Tibial artery (tissue), 4 donors: ENCODE data around the gene TMIE.

Source experiments
- DNase-seq, 2 donors: peaks; one replicate each; pipeline ENCODE4 v3.0.0-alpha.2; 2019
- H3K27ac ChIP-seq, 2 donors: fragments of 200-600 bp; sonication (generic) in 1 of 2; 1 replicate in 1 of 2; 2 replicates in 1 of 2; pipeline ENCODE4 v1.5.1; 2018 to 2019; ENCODE audit warnings: mild to moderate bottlenecking in 1 of 2
- H3K27me3 ChIP-seq, 2 donors: fragments of 200-600 bp; sonication (generic) in 1 of 2; one replicate each; pipeline versions ENCODE4 v1.5.1 to v1.6.0; 2016 to 2019
- H3K36me3 ChIP-seq, 3 donors: fragments of 200-600 bp; sonication (generic) in 2 of 3; one replicate each; pipeline ENCODE4 v1.5.1; 2016 to 2019; ENCODE audit warnings: mild to moderate bottlenecking in 2 of 3
- H3K4me1 ChIP-seq, 4 donors: fragments of 200-600 bp; sonication (generic) in 2 of 4; 1 replicate in 3 of 4; 2 replicates in 1 of 4; pipeline ENCODE4 v1.5.1; 2016 to 2019
- H3K4me3 ChIP-seq, 2 donors: fragments of 200-600 bp; sonication (generic) in 1 of 2; 1 replicate in 1 of 2; 2 replicates in 1 of 2; pipeline ENCODE4 v1.5.1; 2018 to 2019; ENCODE audit warnings: mild to moderate bottlenecking in 2 of 2
- H3K9me3 ChIP-seq, 3 donors: fragments of 200-600 bp; sonication (generic) in 1 of 3; one replicate each; pipeline ENCODE4 v1.5.1; 2016 to 2019
- intact Hi-C: fragments of 100-400 bp; cut with DNase I; formaldehyde crosslinking; loops from one replicate; pipeline ENCODE4 v1.15.0; 2023; ENCODE audit warnings: low total_unique reads
- TF ChIP-seq, protein P1 (sequence below), 2 experiments: fragments of 200-600 bp in 1 of 2; fragments of 450-650 bp in 1 of 2; IDR thresholded peaks; one replicate each; pipeline ENCODE4 v1.5.1; 2017 to 2019; ENCODE audit warnings: antibody characterized with exemption in 2 of 2, mild to moderate bottlenecking in 1 of 2, moderate library complexity in 1 of 2

Gene TMIE

DNA sequence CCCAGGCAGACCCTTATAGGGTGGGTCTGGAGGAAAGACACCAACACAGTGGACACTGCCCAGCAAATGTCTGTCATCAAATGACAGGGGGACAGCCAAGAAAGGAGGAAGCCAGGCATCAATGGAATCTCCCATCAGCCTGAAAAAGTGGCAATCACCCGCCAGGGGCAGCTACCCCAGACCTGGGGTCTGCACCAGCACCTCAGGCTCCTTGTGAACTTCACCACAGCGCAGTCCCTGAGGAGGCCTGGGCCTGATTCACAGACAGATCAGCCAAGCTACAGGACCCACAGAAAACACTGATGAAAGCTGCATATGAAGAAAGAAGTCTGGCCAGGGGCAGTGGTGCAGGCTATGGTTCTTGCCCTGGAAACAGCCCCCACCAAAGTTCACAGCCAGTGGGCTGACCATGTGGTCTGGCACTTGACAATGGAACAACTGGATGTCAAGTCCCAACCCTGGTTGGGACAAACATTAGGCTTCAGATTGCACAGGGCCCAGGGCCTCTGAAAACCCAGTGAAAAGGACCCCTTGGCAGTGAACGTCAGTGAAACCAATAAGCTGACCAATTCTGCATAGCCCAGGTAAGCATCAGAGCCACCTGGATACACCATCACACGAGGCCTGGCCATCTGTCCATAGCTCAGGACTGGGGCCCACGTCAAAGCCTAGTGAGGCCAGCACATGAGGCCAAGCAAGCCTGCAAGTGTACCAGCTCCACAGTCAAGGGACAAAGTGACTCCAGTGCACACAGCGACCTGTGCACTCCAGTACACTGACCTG lies 36.8 kb upstream of the TMIE start:
- H3K27ac ChIP-seq = no peak overlapping the region
- DNase-seq = no peak
- TF ChIP-seq, protein P1, sequence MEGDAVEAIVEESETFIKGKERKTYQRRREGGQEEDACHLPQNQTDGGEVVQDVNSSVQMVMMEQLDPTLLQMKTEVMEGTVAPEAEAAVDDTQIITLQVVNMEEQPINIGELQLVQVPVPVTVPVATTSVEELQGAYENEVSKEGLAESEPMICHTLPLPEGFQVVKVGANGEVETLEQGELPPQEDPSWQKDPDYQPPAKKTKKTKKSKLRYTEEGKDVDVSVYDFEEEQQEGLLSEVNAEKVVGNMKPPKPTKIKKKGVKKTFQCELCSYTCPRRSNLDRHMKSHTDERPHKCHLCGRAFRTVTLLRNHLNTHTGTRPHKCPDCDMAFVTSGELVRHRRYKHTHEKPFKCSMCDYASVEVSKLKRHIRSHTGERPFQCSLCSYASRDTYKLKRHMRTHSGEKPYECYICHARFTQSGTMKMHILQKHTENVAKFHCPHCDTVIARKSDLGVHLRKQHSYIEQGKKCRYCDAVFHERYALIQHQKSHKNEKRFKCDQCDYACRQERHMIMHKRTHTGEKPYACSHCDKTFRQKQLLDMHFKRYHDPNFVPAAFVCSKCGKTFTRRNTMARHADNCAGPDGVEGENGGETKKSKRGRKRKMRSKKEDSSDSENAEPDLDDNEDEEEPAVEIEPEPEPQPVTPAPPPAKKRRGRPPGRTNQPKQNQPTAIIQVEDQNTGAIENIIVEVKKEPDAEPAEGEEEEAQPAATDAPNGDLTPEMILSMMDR (IDR thresholded peaks at IDR 0.05) = no peak

DNA sequence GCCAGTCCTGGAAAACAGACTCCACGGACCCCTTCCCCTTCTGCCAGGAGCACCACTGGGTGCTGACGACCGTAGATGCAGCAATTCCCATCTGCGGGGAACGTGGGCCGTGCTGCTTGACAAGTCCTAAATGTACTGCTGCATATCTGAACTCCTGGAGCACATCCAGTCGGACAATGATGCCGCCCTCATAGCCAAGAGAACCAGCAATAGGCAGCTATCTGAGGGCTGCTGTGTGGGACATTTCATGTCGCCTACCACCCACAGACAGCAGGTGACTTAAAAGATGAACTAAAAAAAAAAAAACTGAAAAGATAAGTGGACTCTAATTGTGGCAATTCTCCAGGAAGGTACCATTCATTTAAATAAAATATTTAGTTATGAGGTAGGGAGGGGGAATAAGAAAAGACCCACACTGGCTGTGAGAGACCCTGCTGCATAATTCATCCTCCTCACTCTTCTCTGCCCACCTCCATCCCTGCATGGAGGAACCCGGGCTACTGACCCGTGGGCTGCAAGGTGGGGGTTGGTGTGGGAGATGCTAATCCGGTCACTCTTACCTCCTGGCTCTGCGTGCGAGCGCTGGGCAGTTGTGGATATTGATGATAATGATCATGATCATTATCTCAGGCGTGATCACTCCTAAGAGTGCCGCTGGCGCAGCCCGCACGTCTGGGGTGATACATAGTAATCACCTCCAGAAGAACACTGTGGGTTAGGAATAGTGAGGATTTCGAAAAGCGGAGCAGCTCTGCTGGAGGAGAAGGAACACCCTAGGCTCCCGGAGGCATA lies 36.0 kb upstream of the TMIE start:
- Histone ChIP-seq H3K4me1 (peaks cover 0 to 22% (median 0%) of the 10 kb centered on the region in 4 donors), H3K9me3 (no peaks in the 10 kb centered on the region), H3K27ac (no peak overlapping the region), H3K36me3 (no peaks in the 10 kb centered on the region), H3K27me3 (peaks cover 0 to 12% of the 10 kb centered on the region in 2 donors), H3K4me3 (no peak overlapping the region)
- TF ChIP-seq, protein P1 (IDR thresholded peaks at IDR 0.05) = no peak
- no peak for DNase-seq
- intact Hi-C loops = no loop called here

More for the DNA sequence above, 36.8 kb upstream of the TMIE start:
- Histone ChIP-seq H3K9me3 (no peaks in the 10 kb centered on the region), H3K4me1 (peaks cover 0 to 24% (median 0%) of the 10 kb centered on the region in 4 donors), H3K4me3 (no peak overlapping the region), H3K36me3 (no peaks in the 10 kb centered on the region), H3K27me3 (peaks cover 0 to 12% of the 10 kb centered on the region in 2 donors)
- intact Hi-C loops = no loop called here

DNA sequence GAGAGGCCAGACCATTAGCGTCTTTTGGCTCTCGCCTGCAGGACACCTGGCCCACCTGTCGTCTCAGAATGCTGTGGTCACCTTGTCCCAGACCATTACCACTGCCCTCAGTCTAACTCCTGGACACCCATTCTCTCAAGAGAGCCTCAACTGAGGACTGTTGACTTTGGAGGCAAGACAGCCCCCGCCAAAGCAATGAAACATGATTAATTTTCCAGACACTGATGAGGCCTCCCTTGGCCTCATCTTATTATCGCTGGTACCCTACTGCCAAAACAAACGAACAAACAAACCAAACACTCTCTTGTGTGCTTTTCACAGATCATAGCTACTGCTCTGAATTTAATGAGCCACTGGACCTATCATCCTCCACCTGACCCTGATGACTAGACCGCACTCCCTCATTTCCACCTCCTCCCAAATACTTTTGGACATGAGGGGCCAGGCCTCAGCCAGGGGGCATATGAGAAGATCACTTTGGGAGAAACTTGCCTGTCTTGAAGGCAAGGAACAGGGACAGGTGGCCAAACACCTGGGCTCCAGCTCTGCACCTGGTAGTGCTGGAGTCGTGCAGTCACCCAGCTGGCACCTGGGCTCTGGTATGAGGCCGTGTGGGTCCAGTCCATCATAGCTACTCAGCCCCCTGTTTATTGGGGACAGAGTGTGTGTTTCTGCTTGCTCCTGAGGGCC lies 35.3 kb upstream of the TMIE start:
- no peak for DNase-seq
- no peak overlapping the region for H3K27ac ChIP-seq
- peaks cover 0 to 12% of the 10 kb centered on the region in 2 donors for H3K27me3 ChIP-seq
- peaks cover 0 to 2% (median 0%) of the 10 kb centered on the region in 3 donors for H3K36me3 ChIP-seq
- H3K4me3 ChIP-seq = no peak overlapping the region
- H3K4me1 ChIP-seq = peaks cover 0 to 15% (median 0%) of the 10 kb centered on the region in 4 donors
- TF ChIP-seq, protein P1 (IDR thresholded peaks at IDR 0.05) = no peak
- H3K9me3 ChIP-seq = no peaks in the 10 kb centered on the region
- intact Hi-C loops = no loop called here

DNA sequence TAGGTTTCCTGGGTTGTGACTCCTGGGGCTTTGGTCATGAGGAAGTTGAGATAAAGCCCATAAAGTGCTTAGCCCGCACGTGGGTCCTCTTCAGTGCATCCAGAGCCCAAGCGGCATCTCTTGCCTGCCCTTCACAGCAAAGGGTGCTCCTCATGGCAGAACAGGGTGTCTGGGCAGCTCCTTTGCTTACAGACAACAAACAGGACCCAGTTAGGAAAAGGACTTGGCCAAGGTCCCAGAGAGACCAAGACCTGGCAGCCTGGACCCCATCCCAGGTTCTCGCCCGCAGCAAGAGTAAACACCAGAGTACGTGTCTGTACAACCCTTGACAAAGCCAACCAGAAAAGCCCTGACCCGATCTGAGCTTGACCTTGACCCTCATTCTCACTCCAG lies 34.7 kb upstream of the TMIE start:
- Histone ChIP-seq H3K27me3 (peaks cover 0 to 12% of the 10 kb centered on the region in 2 donors), H3K27ac (no peak overlapping the region), H3K4me3 (no peak overlapping the region), H3K36me3 (peaks cover 0 to 7% (median 0%) of the 10 kb centered on the region in 3 donors), H3K4me1 (peaks cover 0 to 13% (median 0%) of the 10 kb centered on the region in 4 donors), H3K9me3 (no peaks in the 10 kb centered on the region)
- no peak for DNase-seq
- TF ChIP-seq, protein P1 (IDR thresholded peaks at IDR 0.05) = no peak
- intact Hi-C loops = no loop called here

DNA sequence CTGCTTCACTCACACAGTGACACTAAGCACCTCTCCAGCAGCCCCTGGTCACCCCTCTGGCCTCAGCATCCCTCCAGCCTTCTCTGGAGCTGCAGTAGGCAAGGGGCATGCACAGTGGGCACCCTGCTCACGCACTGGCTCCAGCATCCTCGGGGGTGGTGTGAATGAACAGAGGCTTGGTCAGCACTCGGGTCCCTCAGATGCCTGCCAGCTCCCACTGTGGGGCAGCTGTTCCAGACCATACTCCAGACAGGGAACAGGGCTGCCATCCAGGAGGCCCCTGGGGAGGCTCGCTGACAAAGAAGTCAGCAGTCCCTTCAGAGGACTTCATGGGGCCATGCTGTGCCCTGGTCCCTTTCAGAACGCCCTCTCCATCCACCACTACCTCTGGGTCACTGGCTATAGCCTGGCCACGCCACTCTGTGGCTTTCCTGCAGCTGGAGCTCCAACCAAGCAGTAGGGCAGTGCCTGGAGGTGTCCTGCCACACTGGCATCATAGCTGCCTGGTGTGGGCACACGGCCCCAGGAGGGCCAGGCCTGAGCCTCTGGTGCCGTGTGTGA lies 34.1 kb upstream of the TMIE start:
- no peak overlapping the region for H3K4me3 ChIP-seq
- intact Hi-C loops = no loop called here
- peaks cover 0 to 8% of the 10 kb centered on the region in 2 donors for H3K27me3 ChIP-seq
- H3K36me3 ChIP-seq = peaks cover 0 to 14% (median 0%) of the 10 kb centered on the region in 3 donors
- peaks cover 0 to 10% (median 0%) of the 10 kb centered on the region in 4 donors for H3K4me1 ChIP-seq
- peak; percentile 17 to 58 for DNase-seq
- H3K27ac ChIP-seq = no peak overlapping the region
- no peaks in the 10 kb centered on the region for H3K9me3 ChIP-seq
- TF ChIP-seq, protein P1 (IDR thresholded peaks at IDR 0.05) = no peak
